ENCODE results near the gene LRRC46.

GRCh38 chr17:47844814-47845715, 13.6 kb downstream of the LRRC46 start:
- TF ChIP-seq CTCF (IDR thresholded peaks at IDR 0.05 in 4 of 5, conservative IDR thresholded peaks at IDR 0.05 in 1 of 5) (peak in 1 of 5 experiments; percentile 15), POLR2A (IDR thresholded peaks at IDR 0.05) (no peak)
